ENCODE results near the gene TEX53. TPM values are rescaled to one million over a fixed set of nuclear protein-coding genes. Genes with fewer than 3 reads are reported as not detected.

TEX53 gene
- total and polyA plus RNA-seq, 10 of the 15 experiments (the other 5 are each of a cell fraction or from before 2014, with no cell fraction given): not detected

- TF ChIP-seq IRF3 (IDR thresholded peaks at IDR 0.05) (no peak), MYB (IDR thresholded peaks at IDR 0.05; ENCODE audit: borderline replicate concordance, low read depth, low read length) (no peak), NKRF (conservative IDR thresholded peaks at IDR 0.05) (no peak), PAX5 (IDR thresholded peaks at IDR 0.05; ENCODE audit: borderline replicate concordance, low read depth, low read length) (no peak), MTA3 (IDR thresholded peaks at IDR 0.05; ENCODE audit: borderline replicate concordance, low read length) (no peak), ZBTB11 (CRISPR knock-in tag; IDR thresholded peaks at IDR 0.05) (no peak), RCOR1 (conservative IDR thresholded peaks at IDR 0.05; ENCODE audit: low read depth, low read length) (no peak), SIN3A (IDR thresholded peaks at IDR 0.05; ENCODE audit: low read depth, low read length) (no peak), ATF2 (IDR thresholded peaks at IDR 0.05; ENCODE audit: low read length) (no peak), SIX5 (IDR thresholded peaks at IDR 0.05; ENCODE audit: low read depth, low read length, severe bottlenecking) (no peak), MYC (IDR thresholded peaks at IDR 0.05; ENCODE audit: insufficient read depth, insufficient read length, insufficient replicate concordance, low read length, severe bottlenecking) (no peak), EZH2 (IDR thresholded peaks at IDR 0.05; ENCODE audit: borderline replicate concordance, control insufficient read depth, low read depth, low read length) (no peak), SMC3 (IDR thresholded peaks at IDR 0.05; ENCODE audit: borderline replicate concordance, low read length) (peak; percentile 52), IRF4 (IDR thresholded peaks at IDR 0.05; ENCODE audit: low read depth, low read length) (no peak), ZNF592 (IDR thresholded peaks at IDR 0.05) (no peak), RAD21 (IDR thresholded peaks at IDR 0.05; ENCODE audit: insufficient read depth, low read depth, low read length) (peak; percentile 69)
These were observed 4.7 kb upstream of the TEX53 start (continued) for GRCh38 chr9:114662081-114662989.

All from GM12878 (cell line).